Psoas muscle (tissue), 8 donors: ENCODE results near the gene RAC3. TPM values are rescaled to one million over a fixed set of nuclear protein-coding genes. Genes with fewer than 3 reads are reported as not detected.

Source experiments
- ATAC-seq, 4 donors: fragments of 200-7000 bp; cut with Tn5 transposase; one replicate each; pipeline ENCODE4 v1.9.1; 2020; ENCODE audit warnings: moderate library complexity in 3 of 4, mild to moderate bottlenecking in 2 of 4
- DNase-seq, 2 donors: peaks; one replicate each; pipeline ENCODE4 v3.0.0-alpha.2; 2020
- H3K27ac ChIP-seq: fragments of 200-600 bp; one replicate; pipeline ENCODE4 v1.8.0; 2022
- H3K27me3 ChIP-seq, 3 donors: fragments of 200-600 bp in 1 of 3; one replicate each; pipeline versions ENCODE4 v1.6.1 to v1.8.0; 2013 to 2022; ENCODE audit warnings: low read length in 2 of 3, mild to moderate bottlenecking in 2 of 3, moderate library complexity in 1 of 3; ENCODE audit not compliant: insufficient read depth in 3 of 3
- H3K36me3 ChIP-seq, 2 donors: fragments of 200-600 bp in 1 of 2; one replicate each; pipeline versions ENCODE4 v1.6.1 to v1.8.0; 2013 to 2022; ENCODE audit warnings: low read depth in 1 of 2, mild to moderate bottlenecking in 1 of 2, moderate library complexity in 1 of 2; ENCODE audit not compliant: insufficient read depth in 1 of 2
- H3K4me1 ChIP-seq: fragments of 200-600 bp; one replicate; pipeline ENCODE4 v1.8.0; 2022
- H3K4me3 ChIP-seq: fragments of 200-600 bp; one replicate; pipeline ENCODE4 v1.8.0; 2022; ENCODE audit warnings: mild to moderate bottlenecking
- H3K9me3 ChIP-seq: fragments of 200-600 bp; one replicate; pipeline ENCODE4 v1.8.0; 2022
- CTCF ChIP-seq: fragments of 200-600 bp; IDR thresholded peaks from one replicate; pipeline ENCODE4 v1.8.0; 2022; ENCODE audit warnings: antibody characterized with exemption
- WGBS, 3 donors: extraction: QIAGEN DNeasy Blood & Tissue Kit; methylation state at CpG; one replicate each; pipeline versions ENCODE4 v1.1.6 to v1.1.7; 2013; 5-methylcytosine and 5-hydroxymethylcytosine counted together
- intact Hi-C, 2 donors: fragments of 100-400 bp; cut with DNase I; formaldehyde crosslinking; loops; one replicate each; pipeline versions ENCODE4 v1.11.0 to v1.14.2; 2022
- polyA plus RNA-seq, 3 donors: library from polyadenylated mRNA; stranded (reverse); fragments of 200-250 nt; gene quantifications; one replicate each; pipeline ENCODE4 v1.2.3, GENCODE V29; 2013
- total RNA-seq, 4 donors: library from RNA; stranded (reverse); fragmentation: NEBNext Ultra II Directional in 2 of 4; extraction: Animal tissue kit (Norgen Biotek cat#: 25700) in 2 of 4; gene quantifications; one replicate each; pipeline versions ENCODE4 v1.2.1 to v1.2.4, GENCODE V29; 2021 to 2023
- donor health status: healthy with polysubstance abuse.
- donor health status: DM: no; HTN: no; CAD: no; lungs with moderate emphysema.
- donor health status: Bipolar disorder and iron deficiency.
- donor health status: healthy.
- donor health status: DM: yes; HTN: yes; CAD: no.
- donor health status: DM: no; HTN: no; CAD: no.
- donor health status: DM: no; HTN: no; CAD: no.
- donor health status: DM: yes; HTN: yes; CAD: no.

RAC3 gene
- total and polyA plus RNA-seq, 7 donors = 0.05 to 0.83 TPM; not detected in 5

GRCh38 chr17:82007228-82007494 is 24.3 kb upstream of the RAC3 start:
- intact Hi-C loops = no loop called here
- WGBS, 3 donors = 78 to 85% (median 83%) methylated on average over 6 of the region's 6 CpGs
- TF ChIP-seq CTCF = no peak
- H3K4me1 ChIP-seq = peaks cover 28% of the 10 kb centered on the region
- ATAC-seq = no peak
- peaks cover 0 to 29% of the 10 kb centered on the region in 2 donors for H3K36me3 ChIP-seq
- H3K9me3 ChIP-seq = no peaks in the 10 kb centered on the region
- no peaks in the 10 kb centered on the region for H3K27me3 ChIP-seq
- DNase-seq = no peak
- no peak overlapping the region for H3K27ac ChIP-seq
- H3K4me3 ChIP-seq = no peak overlapping the region

- Histone ChIP-seq H3K36me3 (peaks cover 0 to 33% of the 10 kb centered on the region in 2 donors), H3K9me3 (no peaks in the 10 kb centered on the region), H3K4me1 (peaks cover 22% of the 10 kb centered on the region), H3K4me3 (no peak overlapping the region), H3K27ac (no peak overlapping the region), H3K27me3 (no peaks in the 10 kb centered on the region)
- WGBS, 3 donors = 55 to 79% (median 69%) methylated on average over 27 to 30 of the region's 30 CpGs
- no peak for DNase-seq
- ATAC-seq = no peak
- no peak for TF ChIP-seq CTCF
- intact Hi-C loops = no loop called here
Observed at GRCh38 chr17:82007495-82008257, 23.8 kb upstream of the RAC3 start.

- no peak overlapping the region for H3K4me3 ChIP-seq
- no peak overlapping the region for H3K27ac ChIP-seq
- intact Hi-C loops = no loop called here
- DNase-seq (no peak), ATAC-seq (no peak)
- peaks cover 15% of the 10 kb centered on the region for H3K4me1 ChIP-seq
- no peaks in the 10 kb centered on the region for H3K9me3 ChIP-seq
- H3K36me3 ChIP-seq = peaks cover 0 to 37% of the 10 kb centered on the region in 2 donors
- H3K27me3 ChIP-seq = no peaks in the 10 kb centered on the region
- TF ChIP-seq CTCF = no peak
- 73 to 84% (median 78%) methylated on average over 26 of the region's 26 CpGs for WGBS, 3 donors
Observed at GRCh38 chr17:82008258-82008940, 23.1 kb upstream of the RAC3 start.

GRCh38 chr17:82008941-82009405 is 22.5 kb upstream of the RAC3 start:
- Histone ChIP-seq H3K27ac (no peak overlapping the region), H3K9me3 (no peaks in the 10 kb centered on the region), H3K36me3 (peaks cover 0 to 37% of the 10 kb centered on the region in 2 donors), H3K4me1 (peaks cover 9% of the 10 kb centered on the region), H3K27me3 (no peaks in the 10 kb centered on the region), H3K4me3 (no peak overlapping the region)
- WGBS, 3 donors = 89 to 90% (median 90%) methylated on average over 28 of the region's 28 CpGs
- ATAC-seq = no peak
- DNase-seq = no peak
- no peak for TF ChIP-seq CTCF
- intact Hi-C loops = no loop called here
